IMR-90 (cell line): ENCODE data around the gene LCE1A. TPM values are rescaled to one million over a fixed set of nuclear protein-coding genes. Genes with fewer than 3 reads are reported as not detected.

Experiments
- ATAC-seq: fragments of 200-7000 bp; cut with Tn5 transposase; 2 replicates; pipeline ENCODE4 v1.9.1; 2020; ENCODE audit warnings: low read depth, mild to moderate bottlenecking, moderate library complexity
- BruUV-seq: library from RNA; stranded (reverse); fragments of 400-500 nt; replicated peaks from 2 replicates; lab custom pipeline; 2021; lab: Mats Ljungman, UMichigan
- CTCF ChIA-PET: fragments of 300-600 bp; formaldehyde crosslinking; extraction: SDS; loops from one replicate; lab custom pipeline; 2021; ENCODE audit warnings: antibody characterized with exemption; lab: Yijun Ruan, JAX
- POLR2A ChIA-PET: fragments of 300-600 bp; sonication (Branson Sonifier 250); formaldehyde crosslinking; loops from one replicate; lab custom pipeline; 2022; ENCODE audit warnings: antibody characterized with exemption; ENCODE audit not compliant: unreplicated experiment; lab: Charles Lee
- DNase-seq: peaks from one replicate; pipeline ENCODE4 v3.0.0; 2013
- H2AFZ ChIP-seq: replicated peaks from 2 replicates; pipeline ENCODE3; 2013; ENCODE audit warnings: low read length, mild to moderate bottlenecking; ENCODE audit not compliant: poor library complexity
- H2AK5ac ChIP-seq: 2 replicates; pipeline ENCODE4 v1.6.1; 2013; ENCODE audit warnings: low read depth, low read length, inconsistent platforms
- H2AK9ac ChIP-seq: replicated peaks from 2 replicates; pipeline ENCODE3; 2013; ENCODE audit warnings: mild to moderate bottlenecking, low read depth, low read length, moderate library complexity; ENCODE audit not compliant: poor library complexity
- H2BK120ac ChIP-seq: 2 replicates; pipeline ENCODE4 v1.6.1; 2013; ENCODE audit warnings: low read depth, low read length, inconsistent platforms
- H2BK15ac ChIP-seq: 3 replicates; pipeline ENCODE4 v1.6.1; 2013; ENCODE audit warnings: low read depth, low read length, inconsistent platforms
- H2BK20ac ChIP-seq: 2 replicates; pipeline ENCODE4 v1.6.1; 2013; ENCODE audit warnings: low read depth, mild to moderate bottlenecking, inconsistent platforms, low read length, moderate library complexity
- H2BK5ac ChIP-seq: 2 replicates; pipeline ENCODE4 v1.6.1; 2013; ENCODE audit warnings: mild to moderate bottlenecking, low read depth, low read length, inconsistent platforms; ENCODE audit not compliant: poor library complexity, severe bottlenecking
- H3K14ac ChIP-seq: replicated peaks from 2 replicates; pipeline ENCODE4 v1.6.1; 2013; ENCODE audit warnings: low read depth, low read length, inconsistent platforms
- H3K18ac ChIP-seq: 2 replicates; pipeline ENCODE4 v1.6.1; 2013; ENCODE audit warnings: low read depth, low read length, control low read depth
- H3K23ac ChIP-seq: 2 replicates; pipeline ENCODE4 v1.6.1; 2013; ENCODE audit warnings: low read depth, low read length, inconsistent platforms
- H3K27ac ChIP-seq: 2 replicates; pipeline ENCODE4 v1.5.1; 2013; ENCODE audit warnings: mild to moderate bottlenecking, control low read depth, low read length; ENCODE audit not compliant: insufficient read depth
- H3K27me3 ChIP-seq: 2 replicates; pipeline ENCODE4 v1.6.1; 2013; ENCODE audit warnings: low read length; ENCODE audit not compliant: control insufficient read depth, insufficient read depth
- H3K36me3 ChIP-seq: 2 replicates; pipeline ENCODE4 v1.6.1; 2013; ENCODE audit warnings: low read length, mixed read lengths; ENCODE audit not compliant: control insufficient read depth, insufficient read depth
- H3K4ac ChIP-seq: 2 replicates; pipeline ENCODE4 v1.6.1; 2013; ENCODE audit warnings: low read depth, low read length, inconsistent platforms
- H3K4me1 ChIP-seq: 2 replicates; pipeline ENCODE4 v1.6.1; 2013; ENCODE audit warnings: low read length, mixed read lengths; ENCODE audit not compliant: control insufficient read depth, insufficient read depth
- H3K4me2 ChIP-seq: 2 replicates; pipeline ENCODE4 v1.6.1; 2013; ENCODE audit warnings: low read depth, mild to moderate bottlenecking, control low read depth, low read length, moderate library complexity
- H3K4me3 ChIP-seq: 2 replicates; pipeline ENCODE4 v1.5.1; 2013; ENCODE audit warnings: low read depth, mild to moderate bottlenecking, control low read depth, low read length, moderate library complexity; ENCODE audit not compliant: insufficient read depth
- H3K56ac ChIP-seq: 2 replicates; pipeline ENCODE4 v1.6.1; 2013; ENCODE audit warnings: low read length, inconsistent platforms; ENCODE audit not compliant: insufficient read depth; ENCODE audit errors: extremely low read depth
- H3K79me1 ChIP-seq, 2 experiments: 2 replicates each; pipeline ENCODE4 v1.6.1; 2013; ENCODE audit warnings: low read length in 2 of 2, inconsistent platforms in 1 of 2, low read depth in 1 of 2
- H3K9ac ChIP-seq: 2 replicates; pipeline ENCODE4 v1.6.1; 2013; ENCODE audit warnings: low read depth, low read length, control low read depth
- H3K9me1 ChIP-seq: 2 replicates; pipeline ENCODE4 v1.6.1; 2013; ENCODE audit warnings: low read length, inconsistent platforms; ENCODE audit not compliant: insufficient read depth
- H3K9me3 ChIP-seq: 2 replicates; pipeline ENCODE4 v1.6.1; 2013; ENCODE audit warnings: low read length; ENCODE audit not compliant: control insufficient read depth, insufficient read depth
- H4K20me1 ChIP-seq: 2 replicates; pipeline ENCODE4 v1.6.1; 2013; ENCODE audit warnings: low read length, inconsistent platforms; ENCODE audit not compliant: insufficient read depth
- H4K5ac ChIP-seq: 2 replicates; pipeline ENCODE4 v1.6.1; 2013; ENCODE audit warnings: mild to moderate bottlenecking, low read depth, low read length, control low read depth
- H4K8ac ChIP-seq, 2 experiments: 2 replicates each; pipeline ENCODE4 v1.6.1; 2013; ENCODE audit warnings: low read depth in 2 of 2, low read length in 2 of 2, control low read depth in 1 of 2, inconsistent platforms in 1 of 2
- H4K91ac ChIP-seq: 2 replicates; pipeline ENCODE4 v1.6.1; 2013; ENCODE audit warnings: low read depth, low read length, inconsistent platforms; ENCODE audit not compliant: insufficient read depth
- BHLHE40 ChIP-seq: fragments of 150-350 bp; IDR thresholded peaks from 2 replicates; pipeline ENCODE4 v1.6.1; 2016; ENCODE audit warnings: mild to moderate bottlenecking, low read depth, low read length
- CEBPB ChIP-seq: IDR thresholded peaks from 2 replicates; pipeline ENCODE4 v1.6.1; 2012; ENCODE audit warnings: low read depth, low read length, improper control_type of control experiment
- ELK1 ChIP-seq: fragments of 150-350 bp; IDR thresholded peaks from 2 replicates; pipeline ENCODE4 v1.6.1; 2016; ENCODE audit warnings: low read depth, mild to moderate bottlenecking, low read length, moderate library complexity, borderline replicate concordance
- FOS ChIP-seq: fragments of 150-350 bp; IDR thresholded peaks from 2 replicates; pipeline ENCODE4 v1.6.1; 2016; ENCODE audit warnings: low read depth, low read length
- MXI1 ChIP-seq: IDR thresholded peaks from 2 replicates; pipeline ENCODE4 v1.6.1; 2012; ENCODE audit warnings: low read depth, mild to moderate bottlenecking, low read length, moderate library complexity, borderline replicate concordance
- NFE2L2 ChIP-seq: fragments of 150-350 bp; IDR thresholded peaks from 2 replicates; pipeline ENCODE4 v1.6.1; 2016; ENCODE audit warnings: low read depth, mild to moderate bottlenecking, low read length
- POLR2A ChIP-seq: IDR thresholded peaks from 2 replicates; pipeline ENCODE4 v1.6.1; 2012; ENCODE audit warnings: mild to moderate bottlenecking, low read depth, low read length
- RAD21 ChIP-seq: IDR thresholded peaks from 2 replicates; pipeline ENCODE4 v1.6.1; 2012; ENCODE audit warnings: low read length, improper control_type of control experiment
- RCOR1 ChIP-seq: IDR thresholded peaks from 2 replicates; pipeline ENCODE4 v1.6.1; 2012; ENCODE audit warnings: mild to moderate bottlenecking, low read length, improper control_type of control experiment; ENCODE audit not compliant: insufficient replicate concordance
- SMC3 ChIP-seq: fragments of 150-350 bp; IDR thresholded peaks from 2 replicates; pipeline ENCODE4 v1.6.1; 2016; ENCODE audit warnings: low read depth, mild to moderate bottlenecking, antibody characterized with exemption, low read length, moderate library complexity
- WGBS, 2 experiments: methylation state at CpG; one replicate each; pipeline versions ENCODE4 v1.1.5 to v1.1.7; 2013; ENCODE audit warnings: missing lambda C conversion rate in 2 of 2; ENCODE audit not compliant: insufficient read length in 1 of 2; ENCODE audit errors: extremely low coverage in 2 of 2; 5-methylcytosine and 5-hydroxymethylcytosine counted together
- dilution Hi-C: fragments of 300-500 bp; cut with HindIII; formaldehyde crosslinking; loops from one replicate; pipeline ENCODE4 v1.14.3; 2018; ENCODE audit warnings: low sequenced_read_pairs; ENCODE audit not compliant: unreplicated experiment
- in situ Hi-C: fragments of 300-500 bp; cut with MboI; formaldehyde crosslinking; loops from 3 replicates; pipeline ENCODE4 v1.14.3; 2019; ENCODE audit warnings: low sequenced_read_pairs, inconsistent platforms, mixed read lengths
- intact Hi-C: fragments of 100-400 bp; cut with micrococcal nuclease; formaldehyde crosslinking; loops from 2 replicates; pipeline ENCODE4 v1.10.0; 2022
- polyA plus RNA-seq, 3 experiments: library from polyadenylated mRNA; depleted of rRNA; stranded (reverse); fragments of >200 nt; gene quantifications; 2 replicates each; pipeline ENCODE4 v1.2.3, GENCODE V29; 2012; ENCODE audit warnings: low replicate concordance in 1 of 3
- total RNA-seq: library from RNA; depleted of rRNA; stranded (reverse); fragments of >200 nt; gene quantifications from 2 replicates; pipeline ENCODE4 v1.2.3, GENCODE V29; 2012

LCE1A gene
- total and polyA plus RNA-seq, 2 of the 4 experiments (the other 2 are of a cell fraction), result not detected

DNA sequence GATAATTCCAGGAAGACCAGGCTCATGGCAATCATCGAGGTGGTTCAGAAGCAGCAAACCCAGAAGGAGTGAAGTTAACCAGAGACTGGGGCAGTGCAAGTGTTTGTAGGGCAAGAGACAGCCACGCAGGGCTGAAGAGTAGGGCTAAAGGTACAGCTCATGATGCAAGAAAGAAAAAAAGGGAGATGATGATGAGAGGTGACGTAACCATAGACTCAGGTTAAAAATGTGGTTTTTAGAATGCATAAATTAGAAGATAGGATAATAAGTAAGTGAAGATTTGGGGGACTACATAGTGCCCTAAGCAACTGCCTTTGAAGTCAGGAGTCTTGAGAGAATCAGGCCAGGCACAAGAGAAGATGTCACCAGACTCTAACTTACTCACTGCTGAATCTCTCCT, 32.9 kb downstream of the LCE1A start:
- BruUV-seq, result no TSS peak
- in situ Hi-C loops, result no loop called here
- no peaks in the 10 kb centered on the region for H3K27me3 ChIP-seq
- H3K4me1 ChIP-seq, result no peaks in the 10 kb centered on the region
- H3K23ac ChIP-seq, result no peak overlapping the region
- no peak for DNase-seq
- no peak for ATAC-seq
- no peak overlapping the region for H3K4me2 ChIP-seq
- H2AK9ac ChIP-seq, result no peak overlapping the region
- no peak overlapping the region for H3K27ac ChIP-seq
- TF ChIP-seq RAD21 (no peak), POLR2A (no peak), ELK1 (no peak), SMC3 (no peak), RCOR1 (no peak), MXI1 (no peak), BHLHE40 (no peak), CEBPB (no peak), NFE2L2 (no peak), FOS (no peak)
- dilution Hi-C loops, result no loop called here
- no peak overlapping the region for H2AFZ ChIP-seq
- no peaks in the 10 kb centered on the region for H3K9me3 ChIP-seq
- no peaks in the 10 kb centered on the region for H3K9me1 ChIP-seq
- no peak overlapping the region for H2AK5ac ChIP-seq
- H3K18ac ChIP-seq, result no peak overlapping the region
- no peaks in the 10 kb centered on the region for H3K79me1 ChIP-seq
- no peaks in the 10 kb centered on the region for H3K36me3 ChIP-seq
- WGBS, 2 experiments, result 17% methylated on average over 2 of the region's 3 CpGs; no CpG with 5 or more reads in 1 of the 2 experiments
- no peak overlapping the region for H4K8ac ChIP-seq
- H2BK5ac ChIP-seq, result no peak overlapping the region
- H2BK20ac ChIP-seq, result no peak overlapping the region
- H3K9ac ChIP-seq, result no peak overlapping the region
- no peak overlapping the region for H2BK15ac ChIP-seq
- H4K20me1 ChIP-seq, result no peaks in the 10 kb centered on the region
- no peak overlapping the region for H4K91ac ChIP-seq
- no peak overlapping the region for H3K14ac ChIP-seq
- CTCF ChIA-PET, result no interaction called here
- H3K56ac ChIP-seq, result no peak overlapping the region
- H2BK120ac ChIP-seq, result no peak overlapping the region
- H3K4me3 ChIP-seq, result no peak overlapping the region
- POLR2A ChIA-PET, result no interaction called here
- intact Hi-C loops, result no loop called here
- no peak overlapping the region for H3K4ac ChIP-seq
- no peak overlapping the region for H4K5ac ChIP-seq
